Measurements from ENCODE around the gene EFTUD2. TPM values are rescaled to one million over a fixed set of nuclear protein-coding genes. Genes with fewer than 3 reads are reported as not detected.
"Not testable (repeated sequence)": the region's sequence is repeated elsewhere in the genome, so short reads cannot be mapped to it uniquely, and the experiment has no call there.

EFTUD2 gene
- total RNA-seq (2021; fragmentation: NEBNext Ultra II Directional; extraction: Animal tissue kit (Norgen Biotek cat#: 25700)): 100 to 1,000 TPM; 117 to 129 (median 122) TPM
- long read RNA-seq, full-length matches to known transcripts: 48 of 69 reads
- long read RNA-seq, partial matches to known transcripts: 16 of 69 reads
- long read RNA-seq, other reads (novel, unspliced or antisense): 5 of 69 reads

- Mint-ChIP-seq H3K4me1 (ENCODE audit: low read depth) (peaks cover 47% of the 10 kb centered on the region), H3K4me3 (peak within 1 kb of the TSS; percentile 89), H3K27me3 (ENCODE audit: insufficient read depth) (peaks cover 1% of the 10 kb centered on the region; the same call in 1 of the 2 replicates), H3K9me3 (no peaks in the 10 kb centered on the region), H3K36me3 (ENCODE audit: low read depth) (peaks cover 16% of the 10 kb centered on the region; the same call in 1 of the 2 replicates), H3K27ac (peak within 1 kb of the TSS; percentile 100)
- no peak for TF ChIP-seq CTCF (IDR thresholded peaks at IDR 0.05)
- peak; percentile 80 for DNase-seq
Measured at GRCh38 chr17:44899074-44899782, at the start of gene EFTUD2. TSS of gene EFTUD2 (minus strand) at chr17:44899445. CDS start at chr17:44894521, 4,924 bp downstream.

- no peak for DNase-seq
- H3K4me3 Mint-ChIP-seq: peak overlapping the region; percentile 94
- H3K27ac Mint-ChIP-seq: peak overlapping the region; percentile 94
- H3K36me3 Mint-ChIP-seq (ENCODE audit: low read depth): peaks cover 16% of the 10 kb centered on the region; the same call in 1 of the 2 replicates
- no peak for TF ChIP-seq CTCF (IDR thresholded peaks at IDR 0.05)
- peaks cover 33% of the 10 kb centered on the region for H3K4me1 Mint-ChIP-seq (ENCODE audit: low read depth)
- H3K27me3 Mint-ChIP-seq (ENCODE audit: insufficient read depth): peaks cover 10% of the 10 kb centered on the region
- H3K9me3 Mint-ChIP-seq: no peaks in the 10 kb centered on the region
Measured at GRCh38 chr17:44948315-44948795, 49.1 kb upstream of the EFTUD2 start.

- Mint-ChIP-seq H3K9me3 (no peaks in the 10 kb centered on the region), H3K4me1 (ENCODE audit: low read depth) (peaks cover 37% of the 10 kb centered on the region), H3K4me3 (peak within 1 kb of the TSS; percentile 94), H3K36me3 (ENCODE audit: low read depth) (peaks cover 16% of the 10 kb centered on the region; the same call in 1 of the 2 replicates), H3K27ac (peak within 1 kb of the TSS; percentile 94), H3K27me3 (ENCODE audit: insufficient read depth) (peaks cover 10% of the 10 kb centered on the region)
- 0 out of 2 replicates have a peak, but pooled peaks have one; percentile 8 for TF ChIP-seq CTCF (IDR thresholded peaks at IDR 0.05)
- peak; percentile 90 for DNase-seq
Measured at GRCh38 chr17:44947461-44948314, 48.4 kb upstream of the EFTUD2 start, which contains the start of gene KIF18B. TSS of gene KIF18B (minus strand) at chr17:44947773. CDS start at chr17:44936344, 11,429 bp downstream.

GRCh38 chr17:44945652-44946051 is 46.4 kb upstream of the EFTUD2 start:
- peak overlapping the region; percentile 94 for H3K4me3 Mint-ChIP-seq
- H3K27ac Mint-ChIP-seq; H3K27me3 Mint-ChIP-seq (ENCODE audit: insufficient read depth); DNase-seq; H3K9me3 Mint-ChIP-seq: not testable (repeated sequence)
- peaks cover 16% of the 10 kb centered on the region; the same call in 1 of the 2 replicates for H3K36me3 Mint-ChIP-seq (ENCODE audit: low read depth)
- peaks cover 53% of the 10 kb centered on the region for H3K4me1 Mint-ChIP-seq (ENCODE audit: low read depth)

- H3K27ac Mint-ChIP-seq: peak overlapping the region; percentile 73
- DNase-seq: no peak
- H3K9me3 Mint-ChIP-seq: peaks cover 5% of the 10 kb centered on the region
- H3K4me3 Mint-ChIP-seq: peak overlapping the region; percentile 25; the same call in 1 of the 2 replicates
- no peak for TF ChIP-seq CTCF (IDR thresholded peaks at IDR 0.05)
- H3K4me1 Mint-ChIP-seq (ENCODE audit: low read depth): peaks cover 52% of the 10 kb centered on the region
- no peaks in the 10 kb centered on the region for H3K27me3 Mint-ChIP-seq (ENCODE audit: insufficient read depth)
- peaks cover 38% of the 10 kb centered on the region for H3K36me3 Mint-ChIP-seq (ENCODE audit: low read depth)
Measured at GRCh38 chr17:44942456-44942855, 43.2 kb upstream of the EFTUD2 start.

Data from HFFc6 (cell line).